ENCODE results near the gene INS. TPM values are rescaled to one million over a fixed set of nuclear protein-coding genes. Genes with fewer than 3 reads are reported as not detected.

Gene INS
- total and polyA plus RNA-seq, 10 of the 15 experiments (the other 5 are each of a cell fraction or from before 2014, with no cell fraction given): not detected

DNA sequence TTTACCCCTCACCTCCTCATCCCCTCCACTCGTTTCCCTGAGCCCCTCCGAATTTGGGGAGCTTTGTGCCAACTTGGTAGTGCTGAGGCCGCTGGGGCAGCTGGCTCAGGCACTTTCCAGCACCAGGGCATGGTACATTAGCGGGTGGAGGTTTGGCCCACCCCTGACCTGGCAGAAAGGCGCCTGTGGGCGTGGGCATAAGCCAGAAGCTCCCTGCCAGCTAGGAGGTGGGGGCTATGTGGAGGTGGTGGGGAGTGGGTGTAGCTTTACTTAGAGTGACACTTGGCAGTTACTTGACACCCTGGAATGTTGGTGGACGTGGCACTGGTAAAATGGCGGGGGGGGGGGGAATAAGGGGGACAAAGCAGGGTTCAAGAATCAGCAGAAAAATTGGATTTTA is 11.5 kb downstream of the INS start:
- Histone ChIP-seq H3K27me3 (replicated peaks in 1 of 2; ENCODE audit: control insufficient read depth in 2 of 2, insufficient read depth in 2 of 2, low read length in 1 of 2) (peaks cover 0 to under 1% of the 10 kb centered on the region in 2 experiments; a peak in 3 of 4 replicates), H3K9ac (ENCODE audit: control insufficient read depth, insufficient read depth, low read length) (no peak overlapping the region), H3K36me3 (ENCODE audit: control insufficient read depth in 2 of 2, insufficient read depth in 2 of 2, low read length in 1 of 2) (no peaks in the 10 kb centered on the region), H3K4me1 (ENCODE audit: control insufficient read depth, insufficient read depth, low read length) (no peaks in the 10 kb centered on the region), H3K9me3 (replicated peaks; ENCODE audit: control insufficient read depth, insufficient read depth, low read length) (no peaks in the 10 kb centered on the region), H4K20me1 (ENCODE audit: control insufficient read depth, insufficient read depth) (no peaks in the 10 kb centered on the region), H2AFZ (ENCODE audit: control insufficient read depth, low read depth, low read length) (no peak overlapping the region), H3K79me2 (ENCODE audit: control insufficient read depth, insufficient read depth, low read length) (no peaks in the 10 kb centered on the region), H3K27ac (ENCODE audit: control insufficient read depth, insufficient read depth) (no peak overlapping the region), H3K4me3 (no peak overlapping the region), H3K4me2 (ENCODE audit: control insufficient read depth, insufficient read depth) (no peak overlapping the region)
- DNase-seq (ENCODE audit: low read depth, low spot score) (no peak), FAIRE-seq (no peak), ATAC-seq (no peak)
- WGBS (ENCODE audit: insufficient coverage, insufficient replicate concordance, low lambda C conversion rate, missing lambda C conversion rate): 0% methylated on average over 6 of the region's 8 CpGs
- no peak for TF ChIP-seq CHD2 (IDR thresholded peaks at IDR 0.05; ENCODE audit: borderline replicate concordance, low read depth, low read length)
- TF ChIP-seq SIX5 (IDR thresholded peaks at IDR 0.05; ENCODE audit: low read depth, low read length, severe bottlenecking): no peak
- no peak for TF ChIP-seq POU2F2 (IDR thresholded peaks at IDR 0.05; ENCODE audit: borderline replicate concordance, low read depth, low read length)
- no peak for TF ChIP-seq PBX3 (IDR thresholded peaks at IDR 0.05; ENCODE audit: insufficient replicate concordance, low read depth, low read length)
- TF ChIP-seq ATF7 (IDR thresholded peaks at IDR 0.05; ENCODE audit: low read depth): no peak
- TF ChIP-seq ZNF622 (IDR thresholded peaks at IDR 0.05): no peak
- no peak for TF ChIP-seq SMAD1 (IDR thresholded peaks at IDR 0.05; ENCODE audit: low read depth, partially characterized antibody)
- no peak for TF ChIP-seq LARP7 (IDR thresholded peaks at IDR 0.05)
- no peak for TF ChIP-seq ASH2L (IDR thresholded peaks at IDR 0.05; ENCODE audit: borderline replicate concordance, low read depth)
- TF ChIP-seq JUNB (IDR thresholded peaks at IDR 0.05): no peak
- no peak for TF ChIP-seq SIN3A (IDR thresholded peaks at IDR 0.05; ENCODE audit: low read depth, low read length)
- in situ Hi-C loops (cut with MboI) (no loop called here), intact Hi-C loops (cut with micrococcal nuclease; ENCODE audit: unreplicated experiment) (no loop called here)
- ChIA-PET SMC1A (ENCODE audit: uncharacterized antibody, unreplicated experiment) (interaction anchor here (1.1 to 3.1 kb wide), 3 partner anchors 113 to 497 kb away, joined by 3 to 46 read pairs (median 5); no protein-coding TSS in a partner anchor), POLR2A (no interaction called here), RAD21 (ENCODE audit: unreplicated experiment) (interaction anchor here (0.9 to 6.4 kb wide), 5 partner anchors 113 to 455 kb away, joined by 3 to 101 read pairs (median 9); no protein-coding TSS in a partner anchor), CTCF (interaction anchor here (0.9 to 7.8 kb wide), 8 partner anchors 11 to 456 kb away, joined by 3 to 180 read pairs (median 6); partner anchors contain the start of gene SYT8)
- no TSS peak for BruUV-seq (replicated peaks)
